Measurements from ENCODE around the gene C1QTNF9. TPM values are rescaled to one million over a fixed set of nuclear protein-coding genes. Genes with fewer than 3 reads are reported as not detected.
A peak's percentile ranks its signal among the peaks of the same experiment; 100 is the strongest.

The C1QTNF9 gene
- total and polyA plus RNA-seq, 7 experiments from 2014 or later = 0.19 TPM; not detected in 6

- ATAC-seq = no peak
- DNase-seq = peak in 1 of 9 donors; percentile 13
- peaks cover 0 to 5% (median 0%) of the 10 kb centered on the region in 11 donors for H3K9me3 Mint-ChIP-seq
- ChIA-PET CTCF (interaction anchor here (1.1 kb wide), 1 partner anchor 37 kb away, joined by 3 read pairs; no protein-coding TSS in a partner anchor), POLR2A (interaction anchor here (12.5 kb wide), 1 partner anchor 12 kb away, joined by 637 read pairs; no protein-coding TSS in a partner anchor)
- H3K4me3 ChIP-seq (ENCODE audit: low read length) = peak overlapping the region; percentile 74
- peaks cover 0 to 25% (median 0%) of the 10 kb centered on the region in 5 donors for H3K36me3 Mint-ChIP-seq
- peak overlapping the region; percentile 89 for H3K27ac ChIP-seq (ENCODE audit: low read depth, low read length)
- peaks cover 0 to 3% (median 0%) of the 10 kb centered on the region in 5 donors for H3K27me3 Mint-ChIP-seq
- no peaks in the 10 kb centered on the region for H3K36me3 ChIP-seq (ENCODE audit: control insufficient read depth in 2 of 3, insufficient read depth in 3 of 3, low read length in 3 of 3)
- peak overlapping the region; percentile 71 to 96 (median 89) for H3K4me3 Mint-ChIP-seq
- H3K4me1 ChIP-seq (ENCODE audit: control insufficient read depth in 2 of 2, insufficient read depth in 2 of 2, low read length in 2 of 2) = peaks cover 80 to 83% of the 10 kb centered on the region in 2 donors
- intact Hi-C loops (cut with micrococcal nuclease) = loop anchor here in 1 of 2 donors (10.0 kb wide), 1 partner anchor 157 kb away; no protein-coding TSS in a partner anchor
- peak overlapping the region; percentile 93 to 100 (median 98) for H3K27ac Mint-ChIP-seq
- H3K4me1 Mint-ChIP-seq = peaks cover 59 to 97% (median 93%) of the 10 kb centered on the region in 7 donors
- no peaks in the 10 kb centered on the region for H3K27me3 ChIP-seq (ENCODE audit: control insufficient read depth in 2 of 2, insufficient read depth in 2 of 2, low read length in 2 of 2)
- no peaks in the 10 kb centered on the region for H3K9me3 ChIP-seq (ENCODE audit: control insufficient read depth in 2 of 3, low read length in 3 of 3)
These were observed 41.6 kb upstream of the C1QTNF9 start for GRCh38 chr13:24267801-24268200.

GRCh38 chr13:24269821-24270220, 39.6 kb upstream of the C1QTNF9 start:
- Mint-ChIP-seq H3K27me3 (peaks cover 0 to 3% (median 0%) of the 10 kb centered on the region in 5 donors), H3K4me3 (peak overlapping the region; percentile 62 to 99 (median 92)), H3K36me3 (peaks cover 0 to 27% (median 0%) of the 10 kb centered on the region in 5 donors), H3K9me3 (peaks cover 0 to 5% (median 0%) of the 10 kb centered on the region in 11 donors), H3K27ac (peak overlapping the region; percentile 97 to 100 (median 99)), H3K4me1 (peaks cover 66 to 97% (median 93%) of the 10 kb centered on the region in 7 donors)
- Histone ChIP-seq H3K36me3 (ENCODE audit: control insufficient read depth in 2 of 3, insufficient read depth in 3 of 3, low read length in 3 of 3) (no peaks in the 10 kb centered on the region), H3K4me3 (ENCODE audit: low read length) (peak overlapping the region; percentile 56), H3K27ac (ENCODE audit: low read depth, low read length) (peak overlapping the region; percentile 94), H3K27me3 (ENCODE audit: control insufficient read depth in 2 of 2, insufficient read depth in 2 of 2, low read length in 2 of 2) (no peaks in the 10 kb centered on the region), H3K4me1 (ENCODE audit: control insufficient read depth in 2 of 2, insufficient read depth in 2 of 2, low read length in 2 of 2) (peaks cover 80 to 83% of the 10 kb centered on the region in 2 donors), H3K9me3 (ENCODE audit: control insufficient read depth in 2 of 3, low read length in 3 of 3) (no peaks in the 10 kb centered on the region)
- no peak for ATAC-seq
- CTCF ChIA-PET = interaction anchor here (0.6 to 5.4 kb wide), 5 partner anchors 17 to 163 kb away, joined by 3 to 62 read pairs (median 5); no protein-coding TSS in a partner anchor
- POLR2A ChIA-PET = interaction anchor here (1.0 to 12.5 kb wide), 5 partner anchors 13 to 242 kb away, joined by 3 to 637 read pairs (median 4); no protein-coding TSS in a partner anchor
- intact Hi-C loops (cut with micrococcal nuclease) = loop anchor here (1.0 to 10.0 kb wide), 8 partner anchors 9 to 893 kb away; partner anchors contain the start of genes C1QTNF9 (in 1 of the 2), PARP4 (in 1 of the 2) and SPATA13 (in 1 of the 2)
- peak in 1 of 9 donors; percentile 7 for DNase-seq

DNA sequence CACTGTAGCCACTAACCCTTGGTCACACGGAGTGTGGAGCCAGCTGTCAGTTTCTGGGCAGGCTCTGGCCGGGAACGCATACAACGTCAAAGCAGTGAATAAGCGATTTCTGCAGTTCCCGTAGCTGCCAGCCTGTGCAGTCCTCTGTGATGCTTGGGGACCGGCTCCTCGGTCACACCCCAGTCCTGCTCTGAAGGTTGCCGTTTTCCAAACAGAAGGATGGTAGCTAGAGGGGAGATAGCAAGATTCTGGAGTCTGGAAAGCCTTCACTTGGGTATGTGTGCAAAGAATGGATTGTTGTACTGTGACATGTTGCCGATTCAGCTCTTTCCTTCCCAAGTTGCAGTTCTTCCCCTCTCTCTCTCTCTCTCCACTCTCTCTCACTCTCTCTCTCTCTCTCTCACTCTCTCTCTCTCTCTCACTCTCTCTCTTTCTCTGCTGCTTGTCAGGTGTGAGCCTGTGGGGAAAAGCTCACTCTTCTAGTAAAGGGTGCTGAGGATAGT, 38.7 kb upstream of the C1QTNF9 start:
- POLR2A ChIA-PET = interaction anchor here (0.6 to 12.5 kb wide), 7 partner anchors 14 to 308 kb away, joined by 3 to 637 read pairs (median 3); no protein-coding TSS in a partner anchor
- peak overlapping the region; percentile 56 for H3K4me3 ChIP-seq (ENCODE audit: low read length)
- H3K4me3 Mint-ChIP-seq = peak overlapping the region; percentile 87 to 99 (median 92)
- peak; percentile 56 for ATAC-seq
- no peaks in the 10 kb centered on the region for H3K36me3 ChIP-seq (ENCODE audit: control insufficient read depth in 2 of 3, insufficient read depth in 3 of 3, low read length in 3 of 3)
- peaks cover 0 to 3% (median 0%) of the 10 kb centered on the region in 5 donors for H3K27me3 Mint-ChIP-seq
- intact Hi-C loops (cut with micrococcal nuclease) = loop anchor here (1.0 to 5.0 kb wide), 11 partner anchors 7 to 893 kb away; partner anchors contain the start of genes C1QTNF9 (in 1 of the 2), PARP4 (in 1 of the 2) and SPATA13 (in 1 of the 2)
- peaks cover 82 to 83% of the 10 kb centered on the region in 2 donors for H3K4me1 ChIP-seq (ENCODE audit: control insufficient read depth in 2 of 2, insufficient read depth in 2 of 2, low read length in 2 of 2)
- H3K27ac ChIP-seq (ENCODE audit: low read depth, low read length) = peak overlapping the region; percentile 94
- peaks cover 0 to 21% (median 0%) of the 10 kb centered on the region in 5 donors for H3K36me3 Mint-ChIP-seq
- H3K27ac Mint-ChIP-seq = peak overlapping the region; percentile 97 to 100 (median 99)
- CTCF ChIA-PET = interaction anchor here (0.6 to 5.4 kb wide), 7 partner anchors 10 to 44 kb away, joined by 3 to 62 read pairs (median 5); no protein-coding TSS in a partner anchor
- H3K9me3 ChIP-seq (ENCODE audit: control insufficient read depth in 2 of 3, low read length in 3 of 3) = no peaks in the 10 kb centered on the region
- no peaks in the 10 kb centered on the region for H3K27me3 ChIP-seq (ENCODE audit: control insufficient read depth in 2 of 2, insufficient read depth in 2 of 2, low read length in 2 of 2)
- H3K4me1 Mint-ChIP-seq = peaks cover 66 to 97% (median 93%) of the 10 kb centered on the region in 7 donors
- peaks cover 0 to 5% (median 0%) of the 10 kb centered on the region in 11 donors for H3K9me3 Mint-ChIP-seq
- DNase-seq = peak in 8 of 9 donors; percentile 57 to 72 (median 66)

DNA sequence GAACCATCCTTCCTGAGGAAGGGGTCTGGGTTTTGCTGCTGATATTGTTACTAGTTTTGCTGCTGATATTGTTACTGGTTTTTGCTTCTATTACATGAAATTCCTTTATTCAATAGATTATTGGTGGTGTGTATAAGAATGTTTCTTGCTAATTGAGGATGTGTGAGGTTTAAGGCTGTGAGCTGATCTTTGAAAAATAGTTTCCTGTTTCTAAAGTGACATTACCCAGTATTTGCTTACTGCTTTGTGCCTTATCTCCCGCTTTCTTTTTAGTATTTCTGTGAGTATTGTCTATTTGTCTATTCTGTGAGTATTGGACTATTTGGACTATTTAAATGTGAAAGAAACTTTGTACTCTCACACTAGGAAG, 38.2 kb upstream of the C1QTNF9 start:
- Mint-ChIP-seq H3K27ac (peak overlapping the region; percentile 97 to 100 (median 99)), H3K36me3 (peaks cover 0 to 19% (median under 1%) of the 10 kb centered on the region in 5 donors), H3K9me3 (peaks cover 0 to 5% (median 0%) of the 10 kb centered on the region in 11 donors), H3K27me3 (peaks cover 0 to 3% (median 0%) of the 10 kb centered on the region in 5 donors), H3K4me1 (peaks cover 67 to 97% (median 95%) of the 10 kb centered on the region in 7 donors), H3K4me3 (peak overlapping the region; percentile 87 to 99 (median 92))
- ChIA-PET POLR2A (interaction anchor here (0.6 to 12.5 kb wide), 5 partner anchors 15 to 240 kb away, joined by 3 to 637 read pairs (median 3); no protein-coding TSS in a partner anchor), CTCF (interaction anchor here (0.6 to 5.4 kb wide), 6 partner anchors 8 to 45 kb away, joined by 3 to 62 read pairs (median 4); no protein-coding TSS in a partner anchor)
- Histone ChIP-seq H3K9me3 (ENCODE audit: control insufficient read depth in 2 of 3, low read length in 3 of 3) (no peaks in the 10 kb centered on the region), H3K4me1 (ENCODE audit: control insufficient read depth in 2 of 2, insufficient read depth in 2 of 2, low read length in 2 of 2) (peaks cover 83% of the 10 kb centered on the region in 2 donors), H3K27me3 (ENCODE audit: control insufficient read depth in 2 of 2, insufficient read depth in 2 of 2, low read length in 2 of 2) (no peaks in the 10 kb centered on the region), H3K36me3 (ENCODE audit: control insufficient read depth in 2 of 3, insufficient read depth in 3 of 3, low read length in 3 of 3) (no peaks in the 10 kb centered on the region), H3K27ac (ENCODE audit: low read depth, low read length) (peak overlapping the region; percentile 94), H3K4me3 (ENCODE audit: low read length) (peak overlapping the region; percentile 56)
- ATAC-seq = no peak
- intact Hi-C loops (cut with micrococcal nuclease) = loop anchor here (1.0 to 5.0 kb wide), 10 partner anchors 8 to 894 kb away; partner anchors contain the start of genes C1QTNF9 (in 1 of the 2), PARP4 (in 1 of the 2) and SPATA13 (in 1 of the 2)
- peak in 2 of 9 donors; percentile 33 to 47 for DNase-seq

- Mint-ChIP-seq H3K27me3 (peaks cover 0 to 3% (median 0%) of the 10 kb centered on the region in 5 donors), H3K9me3 (peaks cover 0 to 5% (median 0%) of the 10 kb centered on the region in 11 donors), H3K36me3 (peaks cover 0 to 19% (median 5%) of the 10 kb centered on the region in 5 donors), H3K4me1 (peaks cover 67 to 97% (median 95%) of the 10 kb centered on the region in 7 donors), H3K27ac (peak overlapping the region; percentile 97 to 100 (median 99)), H3K4me3 (peak overlapping the region; percentile 87 to 99 (median 92))
- no peaks in the 10 kb centered on the region for H3K27me3 ChIP-seq (ENCODE audit: control insufficient read depth in 2 of 2, insufficient read depth in 2 of 2, low read length in 2 of 2)
- H3K4me1 ChIP-seq (ENCODE audit: control insufficient read depth in 2 of 2, insufficient read depth in 2 of 2, low read length in 2 of 2) = peaks cover 82 to 83% of the 10 kb centered on the region in 2 donors
- intact Hi-C loops (cut with micrococcal nuclease) = loop anchor here (1.0 to 5.0 kb wide), 10 partner anchors 9 to 895 kb away; partner anchors contain the start of genes C1QTNF9 (in 1 of the 2), PARP4 (in 1 of the 2) and SPATA13 (in 1 of the 2)
- ChIA-PET POLR2A (interaction anchor here (0.6 to 12.5 kb wide), 4 partner anchors 12 to 383 kb away, joined by 3 to 637 read pairs (median 4); partner anchors contain the start of gene MIPEP), CTCF (interaction anchor here (1.1 to 5.4 kb wide), 4 partner anchors 9 to 19 kb away, joined by 3 to 62 read pairs (median 5); no protein-coding TSS in a partner anchor)
- H3K36me3 ChIP-seq (ENCODE audit: control insufficient read depth in 2 of 3, insufficient read depth in 3 of 3, low read length in 3 of 3) = no peaks in the 10 kb centered on the region
- H3K27ac ChIP-seq (ENCODE audit: low read depth, low read length) = peak overlapping the region; percentile 94
- DNase-seq = peak in 8 of 9 donors; percentile 53 to 90 (median 88)
- ATAC-seq = peak; percentile 79
- peak overlapping the region; percentile 56 for H3K4me3 ChIP-seq (ENCODE audit: low read length)
- no peaks in the 10 kb centered on the region for H3K9me3 ChIP-seq (ENCODE audit: control insufficient read depth in 2 of 3, low read length in 3 of 3)
These were observed 37.6 kb upstream of the C1QTNF9 start for GRCh38 chr13:24271601-24272451.

Measured in naive thymus-derived CD4-positive, alpha-beta T cell (primary cell).